K562 (cell line): ENCODE measurements around the gene CASP6. TPM values are rescaled to one million over a fixed set of nuclear protein-coding genes. Genes with fewer than 3 reads are reported as not detected.

Source experiments
- ARHGAP35 ChIP-seq: fragments of 450-650 bp; IDR thresholded peaks from 2 replicates; pipeline ENCODE4 v1.6.1; 2018; ENCODE audit not compliant: partially characterized antibody
- E2F3 ChIP-seq: fragments of 250-450 bp; sonication (Bioruptor Pico); IDR thresholded peaks from 2 replicates; pipeline ENCODE4 v1.4.0; 2020; ENCODE audit warnings: mild to moderate bottlenecking
- FOXP4 ChIP-seq: sonication (generic); formaldehyde crosslinking; IDR thresholded peaks from 2 replicates; pipeline ENCODE4 v1.8.0; 2022; ENCODE audit warnings: mild to moderate bottlenecking, missing genetic modification reagents, borderline replicate concordance
- LCOR ChIP-seq: sonication (generic); formaldehyde crosslinking; IDR thresholded peaks from 2 replicates; pipeline ENCODE4 v1.8.0; 2022; ENCODE audit warnings: mild to moderate bottlenecking, missing genetic modification reagents
- MLX ChIP-seq, 2 experiments: fragments of 450-650 bp in 1 of 2; sonication (generic) in 1 of 2; formaldehyde crosslinking; conservative IDR thresholded peaks; 2 replicates each; pipeline versions ENCODE4 v1.4.0 to v1.8.1; 2020 to 2022; ENCODE audit warnings: mild to moderate bottlenecking in 1 of 2, missing genetic modification reagents in 1 of 2
- NELFE ChIP-seq: IDR thresholded peaks from 2 replicates; pipeline ENCODE4 v1.6.1; 2011; ENCODE audit warnings: mild to moderate bottlenecking; ENCODE audit not compliant: insufficient read depth, insufficient read length
- RFX5 ChIP-seq: IDR thresholded peaks from 2 replicates; pipeline ENCODE4 v1.6.1; 2011; ENCODE audit warnings: low read depth, mild to moderate bottlenecking, improper control_type of control experiment, low read length
- SAP30 ChIP-seq: fragments of 200-600 bp; sonication (generic); IDR thresholded peaks from 2 replicates; pipeline ENCODE4 v1.6.1; 2012; ENCODE audit warnings: borderline replicate concordance, low read depth, mild to moderate bottlenecking, moderate library complexity, low read length, control low read depth, inconsistent platforms; ENCODE audit not compliant: insufficient read depth, poor library complexity, severe bottlenecking
- SMAD4 ChIP-seq: fragments of 250-450 bp; sonication (Bioruptor Pico); conservative IDR thresholded peaks from 2 replicates; pipeline ENCODE4 v1.8.0; 2021; ENCODE audit warnings: inconsistent platforms, mild to moderate bottlenecking, moderate library complexity
- ZBTB7A ChIP-seq: IDR thresholded peaks from 2 replicates; pipeline ENCODE4 v1.6.1; 2011; ENCODE audit warnings: low read depth, mild to moderate bottlenecking, low read length, moderate library complexity, borderline replicate concordance; ENCODE audit not compliant: control insufficient read depth
- ZNF124 ChIP-seq: sonication (generic); formaldehyde crosslinking; IDR thresholded peaks from 2 replicates; pipeline ENCODE4 v1.8.1; 2022; ENCODE audit warnings: missing genetic modification reagents
- ZNF354B ChIP-seq: fragments of 250-450 bp; sonication (Bioruptor Pico); IDR thresholded peaks from 2 replicates; pipeline ENCODE4 v1.4.0; 2020
- ZNF511 ChIP-seq: sonication (generic); formaldehyde crosslinking; IDR thresholded peaks from 2 replicates; pipeline ENCODE4 v1.8.0; 2022; ENCODE audit warnings: mild to moderate bottlenecking, missing genetic modification reagents
- polyA plus RNA-seq, 8 experiments: library from polyadenylated mRNA; depleted of rRNA in 4 of 8; stranded (reverse) in 5 of 8; unstranded in 3 of 8; fragments of >200 nt; fragmentation: Nextera tagmentation in 2 of 8; fragmentation: Illumina TruSeq in 1 of 8; extraction: Ambion mirVana in 2 of 8; extraction: Trizol in 1 of 8; gene quantifications; 2 replicates each; pipeline versions ENCODE4 v1.2.1 to v1.2.3, GENCODE V29; 2011 to 2014; ENCODE audit warnings: inconsistent platforms in 1 of 8, missing spikeins in 1 of 8
- total RNA-seq, 7 experiments: library from RNA; depleted of rRNA in 6 of 7; stranded (reverse); fragments of >200 nt in 6 of 7; fragmentation: Illumina TruSeq in 2 of 7; extraction: Trizol in 2 of 7; gene quantifications; 2 replicates each; pipeline versions ENCODE4 v1.2.1 to v1.2.3, GENCODE V29; 2011 to 2021; ENCODE audit warnings: low replicate concordance in 1 of 7
- TF ChIP-seq, protein P1 (sequence below): fragments of 450-650 bp; formaldehyde crosslinking; IDR thresholded peaks from 2 replicates; pipeline ENCODE4 v1.4.0; 2022; ENCODE audit warnings: missing genetic modification characterization

The CASP6 gene
- total and polyA plus RNA-seq, 9 of the 15 experiments (the other 6 are each of a cell fraction or from before 2014, with no cell fraction given), result 20.8 to 72.7 (median 39.1) TPM

- TF ChIP-seq, protein P1, sequence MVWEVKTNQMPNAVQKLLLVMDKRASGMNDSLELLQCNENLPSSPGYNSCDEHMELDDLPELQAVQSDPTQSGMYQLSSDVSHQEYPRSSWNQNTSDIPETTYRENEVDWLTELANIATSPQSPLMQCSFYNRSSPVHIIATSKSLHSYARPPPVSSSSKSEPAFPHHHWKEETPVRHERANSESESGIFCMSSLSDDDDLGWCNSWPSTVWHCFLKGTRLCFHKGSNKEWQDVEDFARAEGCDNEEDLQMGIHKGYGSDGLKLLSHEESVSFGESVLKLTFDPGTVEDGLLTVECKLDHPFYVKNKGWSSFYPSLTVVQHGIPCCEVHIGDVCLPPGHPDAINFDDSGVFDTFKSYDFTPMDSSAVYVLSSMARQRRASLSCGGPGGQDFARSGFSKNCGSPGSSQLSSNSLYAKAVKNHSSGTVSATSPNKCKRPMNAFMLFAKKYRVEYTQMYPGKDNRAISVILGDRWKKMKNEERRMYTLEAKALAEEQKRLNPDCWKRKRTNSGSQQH (CRISPR knock-in tag), result no peak
- no peak for TF ChIP-seq E2F3 (CRISPR knock-in tag)
- no peak for TF ChIP-seq RFX5
- TF ChIP-seq ZNF354B (CRISPR knock-in tag), result no peak
- TF ChIP-seq MLX (CRISPR knock-in tag; conservative IDR thresholded peaks at IDR 0.05), result no peak
- peak; percentile 54 for TF ChIP-seq ZBTB7A
- TF ChIP-seq SMAD4, result no peak
- TF ChIP-seq FOXP4 (CRISPR knock-in tag), result no peak
- TF ChIP-seq ZNF124 (CRISPR knock-in tag), result no peak
- no peak for TF ChIP-seq NELFE
- peak; percentile 64 for TF ChIP-seq SAP30
- TF ChIP-seq ZNF511, result 0 out of 2 replicates have a peak, but pooled peaks have one; percentile 84
- TF ChIP-seq LCOR, result no peak
- no peak for TF ChIP-seq ARHGAP35
Observed at GRCh38 chr4:109729718-109730618, 26.7 kb upstream of the CASP6 start, which contains the start of gene PLA2G12A (continued).
